Stimulated activated CD4-positive, alpha-beta T cell treated with anti-CD3 and anti-CD28 coated beads, Interleukin-1b, Interleukin-23, amount 100 ng/mL, for 1 hour (primary cell): Measurements from ENCODE around the gene ANKRD53.
A peak's percentile ranks its signal among the peaks of the same experiment; 100 is the strongest.

ENCODE experiments used
- DNase-seq, 2 donors: peaks; one replicate each; pipeline ENCODE4 v3.0.0-alpha.2; 2020; ENCODE audit warnings: low read depth in 2 of 2

ANKRD53 gene

DNA sequence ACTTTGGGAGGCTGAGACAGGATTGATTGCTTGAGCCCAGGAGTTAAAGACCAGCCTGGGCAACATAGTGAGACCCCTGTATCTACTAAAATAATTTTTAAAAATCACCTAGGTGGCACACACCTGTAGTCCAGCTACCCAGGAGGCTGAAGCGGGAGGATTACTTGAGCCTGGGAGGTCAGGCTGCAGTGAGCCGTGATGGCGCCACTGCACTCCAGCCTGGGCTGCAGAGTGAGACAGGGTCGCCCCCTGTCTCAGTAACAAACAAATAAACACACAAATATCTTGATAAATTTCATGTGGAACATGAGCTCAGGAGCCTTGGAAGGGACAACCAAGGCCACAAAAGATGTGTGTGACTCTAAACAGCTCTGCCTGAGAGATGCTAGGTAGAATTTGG, 11.7 kb upstream of the ANKRD53 start:
- no peak for DNase-seq

DNA sequence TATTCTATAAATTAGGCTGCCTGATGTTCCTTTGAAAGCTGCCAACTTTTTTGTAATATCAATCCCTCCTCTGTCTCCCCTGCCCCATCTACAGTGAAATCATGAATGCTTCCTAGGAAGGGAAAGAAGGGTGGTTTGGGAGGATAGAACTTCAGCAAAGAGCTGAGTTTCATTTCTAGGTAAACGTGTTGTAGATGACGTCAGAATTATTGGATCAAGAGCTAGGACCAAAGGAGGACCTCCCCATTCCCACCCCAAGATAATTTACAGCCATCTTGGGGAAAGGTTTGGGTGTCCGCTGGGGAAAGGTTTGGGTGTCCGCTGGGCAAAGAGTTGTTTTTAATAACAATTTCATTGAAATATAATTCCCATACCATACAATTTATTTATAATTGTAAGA, 11.2 kb upstream of the ANKRD53 start:
- no peak for DNase-seq

DNA sequence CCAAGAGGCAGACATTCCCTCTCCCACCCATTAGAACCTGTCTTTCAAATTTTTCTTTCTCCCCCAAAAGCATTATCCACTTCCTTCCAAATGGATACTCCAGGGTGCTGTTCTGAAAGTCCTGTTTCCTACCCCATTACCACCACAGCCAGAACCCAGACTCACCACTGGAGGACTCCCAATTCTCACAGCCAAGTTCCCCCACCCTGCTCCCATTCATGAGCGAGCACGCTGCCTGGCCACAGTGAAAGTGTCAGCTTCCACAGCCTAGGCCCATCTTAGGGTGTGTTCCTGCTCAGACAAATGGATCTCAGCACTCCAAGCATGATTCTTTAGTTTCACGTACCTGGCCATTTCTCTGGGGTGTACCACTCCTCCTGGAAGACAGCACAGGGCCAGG, 3.8 kb upstream of the ANKRD53 start:
- no peak for DNase-seq

DNA sequence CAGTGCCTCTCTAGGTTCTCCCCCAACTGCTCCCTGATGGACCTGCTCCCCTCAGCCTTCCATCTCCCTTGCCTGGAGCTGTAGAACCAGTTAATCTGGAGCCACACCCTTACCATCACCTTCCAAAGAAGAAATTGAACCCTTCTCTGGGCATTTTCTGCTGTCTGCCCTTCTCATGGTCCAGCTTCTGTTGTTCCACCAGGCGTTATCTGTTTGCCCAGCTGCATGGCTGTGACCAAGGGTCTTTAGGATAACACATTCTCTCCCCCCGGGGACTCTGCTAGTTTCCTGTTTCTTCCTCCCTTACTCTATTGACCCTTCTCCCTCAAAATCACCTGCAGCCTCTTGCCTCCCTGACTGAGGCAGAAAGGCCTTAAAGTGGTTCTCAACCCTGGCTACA, 3.2 kb upstream of the ANKRD53 start:
- DNase-seq = no peak

DNA sequence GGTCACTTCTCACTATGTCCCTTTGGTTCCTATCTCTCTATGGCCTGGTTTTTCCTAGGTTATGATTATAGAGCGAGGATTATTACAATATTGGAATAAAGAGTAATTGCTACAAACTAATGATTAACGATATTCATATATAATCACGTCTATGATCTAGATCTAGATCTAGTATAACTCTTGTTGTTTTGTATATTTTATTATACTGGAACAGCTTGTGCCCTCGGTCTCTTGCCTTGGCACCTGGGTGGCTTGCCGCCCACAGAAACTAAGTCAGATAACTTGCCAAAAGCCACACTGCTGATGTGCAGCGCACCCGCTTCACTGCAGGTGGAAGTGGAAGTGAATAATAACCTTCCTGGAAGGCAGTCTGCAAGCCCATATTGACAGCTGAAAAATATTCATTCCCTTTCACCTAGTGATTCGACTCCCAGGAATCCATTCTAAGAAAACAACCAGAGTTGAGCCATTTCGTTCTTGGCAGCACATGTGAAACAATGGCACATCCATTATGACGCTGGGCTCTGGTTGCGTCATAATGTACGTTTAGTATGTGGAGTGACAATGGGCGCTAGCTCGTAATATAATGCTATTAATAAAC, 725 bp upstream of the ANKRD53 start:
- no peak for DNase-seq

DNA sequence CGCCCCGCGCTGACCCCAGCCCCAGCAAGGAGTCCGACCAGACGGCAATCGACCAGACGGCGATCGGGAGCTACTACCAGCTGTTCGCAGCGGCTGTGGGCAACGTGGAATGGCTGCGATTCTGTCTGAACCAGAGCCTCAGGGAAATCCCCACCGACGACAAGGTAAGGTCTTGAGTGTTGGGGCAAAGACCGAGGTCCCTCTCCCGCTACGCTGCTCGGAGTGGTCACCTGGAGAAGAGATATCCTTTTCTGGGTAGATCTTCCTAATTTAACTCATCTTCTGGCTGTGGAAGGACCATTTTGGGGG, 704 bp downstream of the ANKRD53 start:
- no peak for DNase-seq

DNA sequence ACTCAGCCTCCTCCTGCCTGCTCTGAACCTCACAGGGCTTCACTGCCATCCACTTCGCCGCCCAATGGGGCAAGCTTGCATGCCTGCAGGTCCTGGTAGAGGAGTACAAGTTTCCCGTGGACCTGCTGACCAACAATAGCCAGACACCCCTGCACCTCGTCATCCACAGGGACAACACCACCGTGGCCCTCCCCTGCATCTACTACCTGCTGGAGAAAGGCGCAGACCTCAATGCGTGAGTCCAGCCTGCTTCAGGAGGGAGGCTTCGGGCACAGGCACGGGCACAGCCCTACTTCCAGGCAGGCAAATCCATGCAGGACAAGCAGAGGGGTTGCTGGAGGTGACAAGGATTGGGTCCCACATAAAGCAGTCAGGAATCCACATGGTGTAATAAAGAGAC, 1.2 kb downstream of the ANKRD53 start:
- no peak for DNase-seq

DNA sequence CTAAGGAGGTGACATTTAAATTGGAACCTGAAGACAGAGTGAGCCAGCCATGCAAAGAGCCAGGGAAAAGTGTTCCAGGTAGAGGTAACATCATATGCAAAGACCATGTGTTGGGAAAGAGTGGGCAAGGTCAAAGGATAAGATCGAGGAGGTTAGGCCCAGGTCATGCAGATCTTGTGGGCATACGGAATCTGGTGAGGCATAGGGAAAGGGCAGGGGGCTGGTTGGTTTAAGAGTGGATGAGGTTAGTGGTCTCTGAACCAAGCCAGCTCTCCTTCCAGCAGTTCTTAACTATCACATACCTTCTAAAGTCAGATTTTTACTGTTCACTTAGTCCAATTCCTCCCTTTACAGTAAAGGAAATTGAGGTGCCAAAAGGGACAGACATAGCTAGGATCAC, 3.0 kb downstream of the ANKRD53 start:
- DNase-seq = no peak

DNA sequence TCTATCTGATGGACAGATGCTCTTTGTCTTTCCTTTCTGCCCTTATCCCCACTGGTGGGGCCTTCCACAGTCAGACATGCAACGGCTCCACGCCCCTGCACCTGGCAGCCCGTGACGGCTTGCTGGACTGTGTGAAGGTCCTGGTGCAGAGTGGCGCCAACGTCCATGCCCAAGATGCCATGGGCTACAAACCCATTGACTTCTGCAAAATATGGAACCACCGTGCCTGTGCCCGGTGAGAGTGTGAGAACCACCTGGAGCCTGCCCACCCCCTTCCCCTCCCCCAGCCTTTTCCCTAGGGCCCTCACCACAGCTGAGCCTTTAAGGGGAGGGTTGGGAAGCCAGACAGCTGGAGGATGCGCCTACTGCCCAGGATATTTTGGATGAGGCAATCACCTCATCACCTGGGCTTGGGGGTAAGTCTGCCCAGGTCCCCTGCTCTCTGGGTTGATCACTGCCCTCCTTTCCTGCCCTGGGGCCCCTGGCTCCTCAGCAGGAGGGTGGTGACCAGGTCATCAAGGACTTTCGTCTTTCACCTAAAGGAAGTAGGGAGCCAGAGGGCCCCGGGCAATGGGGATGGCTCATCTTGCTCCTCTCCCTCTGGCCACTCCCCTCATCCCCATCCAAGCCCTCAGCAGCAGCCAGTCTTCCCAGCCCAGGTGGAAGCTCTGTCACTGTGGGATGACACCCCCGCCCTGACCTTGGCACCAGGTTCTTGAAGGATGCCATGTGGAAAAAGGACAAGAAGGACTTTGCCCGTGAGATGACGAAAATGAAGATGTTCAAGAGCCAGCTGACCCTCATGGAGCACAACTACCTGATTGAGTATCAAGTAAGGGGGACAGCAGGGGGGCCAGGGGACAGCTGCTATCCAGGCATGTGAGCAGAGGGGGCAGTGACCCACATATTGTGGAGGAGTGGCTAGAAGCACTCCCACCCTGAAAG, 3.7 kb downstream of the ANKRD53 start:
- no peak for DNase-seq

DNA sequence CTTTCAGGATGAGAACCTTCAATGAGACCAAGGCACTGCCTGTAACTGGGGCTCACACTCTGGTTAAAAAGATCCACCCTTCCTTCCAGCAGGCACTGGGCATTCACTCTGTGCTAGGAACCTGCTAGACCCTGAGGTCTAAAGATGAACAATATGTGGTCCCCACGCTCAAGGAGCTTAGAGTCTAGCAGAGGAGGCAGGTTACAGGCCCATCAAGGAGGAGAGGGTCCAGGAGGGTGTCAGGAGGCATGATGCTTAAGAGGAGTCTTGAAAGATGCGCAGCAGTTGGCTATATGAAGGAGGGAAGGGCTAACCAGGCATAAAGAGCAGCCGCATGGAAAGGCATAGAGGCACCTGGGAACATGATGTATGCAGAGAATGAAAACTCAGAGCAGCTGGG, 4.5 kb downstream of the ANKRD53 start:
- DNase-seq = no peak

DNA sequence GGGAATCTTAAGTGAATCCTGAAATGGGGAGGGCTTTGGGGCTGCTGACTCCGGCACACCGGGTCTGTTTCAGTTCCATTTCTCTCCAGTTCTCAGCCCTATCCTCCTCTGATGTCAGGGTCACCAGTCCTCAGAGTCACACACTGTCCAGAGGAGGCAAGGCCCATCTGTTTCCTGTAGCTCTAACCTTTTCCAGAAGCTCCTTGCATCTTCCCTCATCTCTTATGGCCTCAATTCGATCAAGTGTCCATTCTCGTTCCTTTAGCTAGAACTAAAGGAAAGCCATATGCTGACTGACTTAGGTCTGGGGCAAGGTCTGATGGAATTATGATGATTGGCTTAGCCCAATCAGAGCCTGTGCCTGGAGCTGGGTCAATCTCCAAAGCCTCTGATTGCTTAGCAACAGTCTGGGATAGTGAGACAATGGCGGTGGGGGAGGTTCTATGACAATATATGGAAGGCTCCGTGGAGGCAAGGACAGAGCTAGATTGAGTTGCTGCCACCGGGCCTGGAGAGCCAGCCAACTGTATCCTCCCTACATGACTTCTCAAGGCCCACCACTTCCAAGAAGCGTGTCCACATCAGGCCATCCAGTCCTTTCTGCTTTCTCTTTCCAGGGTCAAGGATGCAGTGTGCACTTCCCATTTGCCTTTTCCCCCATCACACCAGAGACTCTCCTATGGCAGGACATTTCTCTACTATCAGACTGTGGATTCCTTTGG, 5.2 kb downstream of the ANKRD53 start:
- no peak for DNase-seq

DNA sequence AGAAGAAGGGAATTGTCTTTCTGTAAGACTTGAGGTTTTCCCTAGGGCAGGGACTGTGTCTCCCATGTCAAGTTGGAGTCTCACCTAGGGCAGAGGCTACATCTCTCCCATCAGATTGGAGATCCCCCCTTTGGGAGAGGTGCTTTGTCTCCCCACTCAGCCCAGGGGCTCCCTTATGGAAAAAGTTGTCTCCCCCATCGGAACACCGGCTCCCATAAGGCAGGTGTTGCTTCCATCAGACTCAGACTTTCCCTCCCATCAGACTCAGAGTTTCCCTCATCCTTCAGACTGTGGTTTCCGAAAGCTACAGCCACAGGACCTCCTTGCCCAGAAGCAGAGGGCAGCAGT, 5.8 kb downstream of the ANKRD53 start:
- DNase-seq = no peak

DNA sequence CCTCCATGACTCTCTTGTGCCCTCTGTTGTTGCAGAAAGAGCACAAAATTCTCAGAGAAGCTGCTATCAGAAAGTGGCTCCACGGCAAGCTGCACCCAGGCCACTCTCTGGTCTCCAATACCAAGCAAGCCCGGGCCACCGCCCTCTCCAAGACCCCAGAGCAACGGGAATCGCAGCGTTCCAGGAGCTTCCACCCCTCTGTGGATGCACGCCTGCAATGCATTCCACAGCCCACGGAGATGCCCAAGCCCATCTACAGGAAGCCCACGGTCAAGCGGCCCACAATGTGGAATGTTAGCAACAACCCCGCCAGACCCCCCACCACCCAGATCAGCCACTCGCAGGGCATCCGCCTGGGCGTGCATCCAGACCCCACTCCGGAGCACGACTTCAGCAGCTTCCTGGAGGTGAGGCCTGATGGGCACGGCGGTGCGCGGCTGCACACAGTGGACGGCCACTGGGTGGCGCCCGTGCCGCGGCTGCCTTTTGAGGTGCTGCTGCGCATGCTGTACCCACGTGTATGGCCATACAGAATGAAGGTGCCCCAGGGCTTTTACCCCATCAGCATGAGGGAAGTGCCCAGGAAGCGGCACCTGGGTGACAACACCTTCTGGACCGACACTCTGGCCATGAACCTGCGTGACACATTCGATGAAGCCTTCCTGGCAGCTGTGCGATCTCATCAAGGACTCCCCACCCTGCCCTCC, 6.3 kb downstream of the ANKRD53 start:
- DNase-seq = peak; percentile 44 to 70

DNA sequence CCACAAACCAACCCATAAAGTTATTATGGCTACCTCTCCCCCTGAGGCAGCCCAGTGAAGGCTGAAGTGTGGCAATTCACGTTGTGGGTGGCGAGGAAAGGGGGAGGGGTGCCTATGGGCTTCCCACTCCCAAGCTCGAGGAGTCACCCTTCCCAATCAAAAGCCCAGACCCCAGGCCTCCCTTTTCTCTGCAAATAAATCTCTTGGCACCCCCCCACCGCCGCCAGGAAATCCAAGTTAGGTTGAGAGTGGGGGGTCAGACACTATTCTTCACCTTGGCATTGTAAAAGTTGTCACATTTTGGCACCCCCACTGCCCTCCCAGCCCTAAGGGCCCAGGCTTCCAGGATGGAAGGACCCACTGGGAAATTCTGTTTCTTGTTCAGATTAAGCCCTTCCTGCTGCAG, 6.9 kb downstream of the ANKRD53 start:
- DNase-seq = no peak

DNA sequence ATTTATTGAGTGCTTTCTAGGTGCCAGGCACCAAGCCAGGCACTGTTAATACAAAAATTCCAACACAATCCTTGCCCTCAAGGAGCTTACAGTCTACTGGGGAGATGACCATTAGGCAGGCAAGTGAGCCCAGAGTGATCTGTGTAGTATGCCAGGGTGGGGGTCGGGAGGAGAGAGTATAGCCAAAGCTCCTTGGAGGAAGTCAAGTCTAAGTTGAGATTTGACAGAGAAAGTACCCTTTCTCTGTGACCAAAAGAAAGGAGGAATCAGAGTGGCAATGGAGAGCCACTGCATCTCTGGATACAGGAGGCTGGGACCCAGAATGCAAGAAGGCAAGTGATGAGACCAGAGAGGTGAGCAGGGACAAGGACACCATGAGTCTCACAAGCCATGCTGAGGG, 7.5 kb downstream of the ANKRD53 start:
- no peak for DNase-seq

DNA sequence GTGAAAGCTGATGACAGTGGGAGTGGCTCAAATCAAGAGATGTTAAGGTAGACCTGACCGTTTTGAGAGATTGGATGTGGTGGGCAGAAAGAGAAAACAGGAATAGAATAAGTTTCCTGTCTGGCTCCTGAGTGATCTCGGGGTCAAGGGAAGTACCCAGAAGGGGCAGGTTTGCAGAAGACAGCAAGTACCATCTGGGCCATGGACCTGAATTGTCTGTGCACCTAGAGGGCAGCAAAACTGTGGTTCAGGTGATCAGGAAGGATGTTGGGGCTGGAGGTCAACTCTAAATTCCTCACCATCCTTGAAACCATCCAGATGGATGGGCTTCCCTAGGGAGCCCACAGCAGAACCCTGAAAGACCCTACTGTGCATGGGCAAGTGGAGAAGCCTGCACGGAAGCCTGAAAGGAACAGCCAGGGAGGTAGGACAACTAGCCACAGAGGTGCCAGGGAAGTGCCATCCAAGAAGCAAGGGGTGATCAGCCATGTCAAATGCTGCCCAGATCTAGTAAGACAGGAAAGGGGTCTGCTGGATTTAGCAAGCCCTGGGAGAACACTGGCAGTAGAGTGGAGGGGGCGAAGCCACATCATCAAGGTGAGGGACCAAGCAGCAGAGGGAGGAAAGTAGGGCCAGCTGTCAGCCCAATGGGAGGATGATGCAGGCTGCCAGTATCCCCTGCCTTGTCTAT, 8.2 kb downstream of the ANKRD53 start:
- DNase-seq = no peak

DNA sequence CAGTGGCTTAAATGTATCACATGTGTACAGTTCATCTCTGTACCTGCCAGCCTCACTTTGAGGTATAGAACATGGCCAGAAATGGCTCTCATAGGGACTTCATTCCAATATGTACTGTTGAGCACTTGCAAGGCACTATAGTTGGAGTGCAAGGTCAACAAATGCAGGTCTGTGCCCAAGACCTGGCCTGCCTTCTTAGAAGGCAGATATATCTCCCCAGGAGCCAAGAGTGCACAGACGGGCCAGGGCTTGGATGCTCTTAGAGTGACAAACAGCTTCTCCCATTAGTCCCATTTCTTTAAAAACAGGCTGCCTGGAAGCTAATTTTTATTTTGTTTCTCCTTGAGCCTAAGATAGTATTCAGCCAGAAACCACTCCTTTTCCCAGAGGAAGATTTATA, 9.0 kb downstream of the ANKRD53 start:
- DNase-seq = no peak

DNA sequence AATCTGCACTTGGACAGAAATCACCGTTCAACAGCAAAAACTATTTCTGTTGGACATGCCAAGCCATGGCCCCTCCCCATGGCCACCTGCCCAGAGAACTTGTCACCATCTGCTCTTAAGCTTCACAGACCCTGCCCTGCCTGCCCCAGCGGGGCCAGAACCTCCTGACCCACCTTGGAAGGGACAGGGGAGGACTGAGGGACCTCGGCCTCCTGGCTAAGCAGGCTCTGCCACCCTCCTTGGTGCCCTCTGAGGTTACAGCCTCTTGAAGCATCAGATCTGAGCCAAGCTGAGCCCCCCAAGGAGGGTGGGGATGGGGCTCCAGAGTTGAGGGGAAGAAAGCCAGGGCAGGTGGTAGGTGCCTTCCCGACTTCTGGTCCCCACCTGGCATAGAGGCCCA, 9.7 kb downstream of the ANKRD53 start:
- DNase-seq = no peak

DNA sequence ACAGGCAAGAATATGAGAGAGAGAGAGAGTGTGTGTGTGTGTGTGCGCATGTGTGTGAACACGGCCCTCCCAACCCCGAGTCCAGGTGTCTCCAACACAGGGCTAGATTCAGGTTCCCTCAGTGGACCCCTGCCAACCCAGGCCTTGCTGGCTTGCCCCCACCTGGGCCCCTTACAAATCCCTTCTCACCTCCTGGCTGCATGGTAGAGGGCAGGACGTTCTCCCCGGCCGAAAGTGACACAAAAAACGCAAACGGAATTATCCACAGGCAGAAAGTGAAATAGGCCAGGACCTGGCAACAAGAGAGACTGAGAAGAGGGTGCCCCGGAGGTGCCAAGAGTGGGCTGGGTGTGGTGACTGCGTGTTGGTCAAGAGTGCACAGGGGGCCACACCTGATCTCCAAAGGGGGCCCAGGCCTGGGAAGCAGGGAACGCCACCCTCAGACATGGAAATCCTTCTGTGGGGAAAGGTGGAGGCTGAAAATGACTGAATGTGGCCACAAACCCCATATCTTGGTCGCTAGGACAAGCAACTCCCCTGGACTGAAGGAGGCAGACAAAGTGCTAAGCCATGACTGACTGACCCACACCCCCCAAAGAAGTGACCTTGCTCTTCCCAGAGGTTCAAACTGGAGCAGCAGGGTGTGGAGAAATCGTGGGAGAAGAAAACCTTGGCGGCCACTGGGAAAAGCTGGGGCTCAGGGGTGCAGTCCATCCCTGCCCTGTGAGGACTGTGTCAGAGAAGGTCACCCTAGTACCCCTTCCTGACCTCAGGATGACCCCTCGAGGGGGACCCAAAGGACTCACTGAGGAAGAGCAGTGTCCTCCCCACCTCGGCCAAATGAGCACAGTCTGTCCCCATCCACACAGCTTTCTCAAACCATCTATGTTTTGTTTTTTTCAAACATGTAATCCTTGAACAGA, 10.6 kb downstream of the ANKRD53 start:
- DNase-seq = no peak

DNA sequence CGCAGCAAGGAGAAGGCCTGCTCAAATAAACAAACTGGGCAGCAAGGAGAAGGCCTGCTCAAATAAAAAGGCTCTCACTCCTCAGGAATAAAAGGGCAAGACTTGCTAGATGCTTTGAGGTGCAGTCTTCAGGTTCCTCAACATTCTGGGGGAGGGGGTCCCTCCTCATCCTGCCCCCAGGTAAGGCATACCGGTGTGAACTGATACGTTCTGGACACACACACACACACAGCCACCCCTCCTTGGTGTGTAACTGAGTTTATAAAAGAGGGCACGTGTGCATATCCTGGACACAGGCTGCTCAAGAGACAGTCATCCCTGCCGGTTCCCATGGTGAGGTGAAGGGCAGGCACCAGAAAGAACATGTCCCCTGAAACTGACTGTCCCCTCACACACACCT, 11.8 kb downstream of the ANKRD53 start:
- DNase-seq = no peak

DNA sequence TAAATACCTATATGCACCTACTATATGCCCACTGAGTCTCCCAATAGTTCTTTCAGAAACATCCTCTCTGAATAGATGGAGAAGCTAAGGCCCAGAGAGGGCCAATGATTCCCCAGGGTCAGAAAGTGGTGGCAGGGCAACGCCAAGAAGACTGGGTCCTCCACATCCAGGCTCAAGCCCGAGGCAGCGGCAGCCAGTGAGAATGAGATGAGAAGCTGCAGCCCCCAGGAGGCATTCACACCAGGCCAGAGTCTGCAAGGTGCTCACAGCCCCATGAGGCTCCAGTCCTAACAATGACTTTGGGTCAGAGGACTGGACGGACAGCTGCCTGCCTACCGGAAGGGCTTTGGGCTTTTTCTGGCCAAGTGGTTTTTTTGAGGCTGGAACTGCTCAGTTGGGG, 12.7 kb downstream of the ANKRD53 start:
- DNase-seq = no peak
